ENCODE measurements around the gene MAFF. TPM values are rescaled to one million over a fixed set of nuclear protein-coding genes. Genes with fewer than 3 reads are reported as not detected.
"Not testable (repeated sequence)": the region's sequence is repeated elsewhere in the genome, so short reads cannot be mapped to it uniquely, and the experiment has no call there.

MAFF gene
- total and polyA plus RNA-seq, 8 donors = 7.0 to 17.1 (median 10.3) TPM

DNA sequence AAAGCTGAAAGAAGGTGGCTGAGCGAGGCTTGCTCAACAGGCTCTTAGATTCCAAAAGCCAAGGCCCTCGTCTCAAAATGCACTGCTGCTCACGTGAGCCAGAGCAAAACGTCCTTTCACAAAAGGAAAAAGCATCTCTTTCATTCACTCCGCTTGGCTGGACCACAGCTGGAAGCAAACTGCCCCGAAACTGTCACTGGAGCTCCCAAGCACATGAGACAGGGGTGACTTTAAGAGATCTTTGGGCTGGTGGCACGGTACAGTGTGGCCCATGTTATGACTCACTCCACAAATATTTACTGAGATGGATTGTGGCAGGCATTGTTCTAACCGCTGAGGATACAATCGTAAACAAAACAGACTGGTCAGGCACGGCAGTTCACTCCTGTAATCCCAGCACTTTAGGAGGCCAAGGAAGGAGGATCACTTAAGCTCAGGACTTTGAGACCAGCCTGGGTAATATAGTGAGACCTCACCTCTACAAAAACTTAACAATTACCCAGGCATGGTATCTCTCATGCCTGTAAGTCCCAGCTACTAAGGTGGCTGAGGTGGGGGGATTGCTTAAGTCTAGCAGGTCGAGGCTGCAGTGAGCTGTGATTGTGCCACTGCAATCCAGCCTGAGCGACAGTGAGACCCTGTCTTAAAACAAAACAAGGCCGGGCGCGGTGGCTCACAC, 23.7 kb upstream of the MAFF start:
- Histone ChIP-seq H3K27ac (peak overlapping the region; percentile 63 to 70), H3K4me1 (peaks cover 27 to 66% of the 10 kb centered on the region in 2 donors), H3K4me3 (no peak overlapping the region), H3K27me3 (no peaks in the 10 kb centered on the region), H3K9me3 (no peaks in the 10 kb centered on the region), H3K36me3 (no peaks in the 10 kb centered on the region)
- intact Hi-C loops (cut with DNase I) = no loop called here
- DNase-seq (peak in 1 of 4 donors; percentile 65), ATAC-seq (peak; percentile 11)
- no peak for TF ChIP-seq CTCF (IDR thresholded peaks at IDR 0.05)

DNA sequence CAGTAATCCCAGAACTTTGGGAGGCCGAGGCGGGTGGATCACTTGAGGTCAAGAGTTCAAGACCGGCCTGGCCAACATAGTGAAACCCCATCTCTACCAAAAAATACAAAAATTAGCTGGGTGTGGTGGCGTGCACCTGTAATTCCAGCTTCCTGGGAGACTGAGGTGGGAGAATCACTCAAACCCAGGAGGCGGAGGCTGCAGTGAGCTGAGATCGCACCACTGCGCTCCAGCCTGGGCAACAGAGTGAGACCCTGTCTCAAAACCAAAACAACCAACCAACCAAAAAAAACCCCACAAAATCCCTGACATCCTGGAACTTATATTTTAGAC, 23.2 kb upstream of the MAFF start:
- intact Hi-C loops (cut with DNase I); H3K27me3 ChIP-seq; H3K36me3 ChIP-seq; DNase-seq; ATAC-seq; H3K9me3 ChIP-seq; H3K4me3 ChIP-seq: not testable (repeated sequence)
- peak overlapping the region; percentile 63 to 70 for H3K27ac ChIP-seq
- H3K4me1 ChIP-seq = peaks cover 27 to 61% of the 10 kb centered on the region in 2 donors

DNA sequence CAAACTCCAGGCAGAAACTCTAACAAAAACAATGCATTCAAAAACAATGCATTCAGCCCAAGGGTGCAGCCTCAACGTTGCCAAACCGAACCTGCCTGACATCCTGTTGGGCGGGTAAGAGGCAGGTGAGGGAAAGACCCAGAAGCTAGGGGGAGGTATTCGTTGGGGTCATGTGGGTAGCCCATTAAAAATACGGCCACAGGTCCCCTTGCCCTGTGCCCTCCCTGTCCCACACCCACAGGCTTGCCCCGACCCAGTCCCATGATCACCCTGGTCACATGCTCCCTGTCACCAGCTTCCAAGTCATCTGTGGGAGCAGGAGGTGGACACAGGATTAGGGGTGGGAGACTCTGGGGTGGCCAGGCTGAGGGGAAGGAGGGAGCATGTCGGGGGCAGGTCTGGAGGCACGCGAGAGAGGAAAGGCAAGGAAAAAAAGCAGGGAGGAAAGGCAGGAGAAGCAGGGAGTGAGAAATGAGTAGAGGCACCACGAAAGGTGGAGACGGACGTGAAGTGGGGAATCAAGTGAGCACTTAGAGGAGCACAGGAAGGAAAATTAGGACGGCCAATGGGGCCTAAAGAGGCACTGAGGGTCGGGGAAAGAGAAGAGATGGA, 20.8 kb upstream of the MAFF start:
- intact Hi-C loops (cut with DNase I) = no loop called here
- Histone ChIP-seq H3K27me3 (no peaks in the 10 kb centered on the region), H3K27ac (peak overlapping the region; percentile 86 to 90), H3K9me3 (no peaks in the 10 kb centered on the region), H3K36me3 (no peaks in the 10 kb centered on the region), H3K4me3 (peak overlapping the region; percentile 56 to 62), H3K4me1 (peaks cover 25 to 52% of the 10 kb centered on the region in 2 donors)
- no peak for TF ChIP-seq CTCF (IDR thresholded peaks at IDR 0.05)
- ATAC-seq (peak; percentile 58), DNase-seq (peak in 2 of 4 donors; percentile 83 to 86)

DNA sequence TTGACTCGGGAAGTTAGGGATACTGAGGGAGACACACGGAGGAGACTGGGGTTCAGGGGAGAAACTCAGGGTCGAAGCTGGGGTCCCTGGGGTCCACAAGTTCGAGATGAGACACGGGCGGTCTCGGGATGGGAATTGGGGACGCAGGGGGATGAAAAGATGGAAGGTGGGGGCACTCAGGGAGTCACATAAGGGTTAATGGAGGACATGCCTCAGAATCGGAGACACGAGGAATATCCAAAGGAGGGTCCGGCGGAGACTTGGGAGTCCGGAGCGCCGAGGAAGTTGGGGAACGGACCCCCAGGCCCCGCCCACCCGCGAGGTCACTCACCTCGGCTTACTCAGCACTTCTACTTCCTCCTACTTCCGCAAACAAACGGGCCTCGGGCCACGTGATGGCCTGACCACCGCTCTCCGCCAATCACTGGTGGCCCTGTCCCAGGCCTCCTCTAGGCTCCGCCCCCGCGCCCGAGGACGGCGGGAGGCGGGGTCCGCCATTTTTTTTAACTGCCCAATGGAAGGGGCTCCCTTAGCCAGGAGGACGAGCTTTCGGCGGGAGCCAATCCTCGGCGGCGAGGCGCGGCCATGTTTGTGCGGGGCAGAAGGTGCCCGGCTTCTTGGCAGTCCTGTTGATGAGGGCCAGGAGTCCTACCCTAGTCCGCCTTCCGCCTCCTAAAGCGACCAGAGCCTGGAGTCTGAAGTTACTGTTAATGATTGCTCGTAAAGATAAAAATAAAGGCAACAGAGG, 20.2 kb upstream of the MAFF start, which contains the start of gene PLA2G6:
Gene PLA2G6, minus strand, starts transcription at position 378 of the 748 bp plus-strand sequence. CDS start 12,404 bp downstream, outside the sequence.
- intact Hi-C loops (cut with DNase I) = no loop called here
- H3K27me3 ChIP-seq = no peaks in the 10 kb centered on the region
- H3K27ac ChIP-seq = peak within 1 kb of the TSS; percentile 86 to 90
- peaks cover 22 to 45% of the 10 kb centered on the region in 2 donors for H3K4me1 ChIP-seq
- ATAC-seq (peak; percentile 93), DNase-seq (peak; percentile 97 to 100 (median 99))
- H3K36me3 ChIP-seq = no peaks in the 10 kb centered on the region
- no peaks in the 10 kb centered on the region for H3K9me3 ChIP-seq
- TF ChIP-seq CTCF (IDR thresholded peaks at IDR 0.05) = no peak
- peak within 1 kb of the TSS; percentile 56 to 62 for H3K4me3 ChIP-seq

- no peaks in the 10 kb centered on the region for H3K9me3 ChIP-seq
- H3K4me1 ChIP-seq = peaks cover 12 to 35% of the 10 kb centered on the region in 2 donors
- ATAC-seq (no peak), DNase-seq (no peak)
- H3K27me3 ChIP-seq = no peaks in the 10 kb centered on the region
- H3K36me3 ChIP-seq = no peaks in the 10 kb centered on the region
- no peak for TF ChIP-seq CTCF (IDR thresholded peaks at IDR 0.05)
- H3K4me3 ChIP-seq = no peak overlapping the region
- intact Hi-C loops (cut with DNase I) = no loop called here
- H3K27ac ChIP-seq = no peak overlapping the region
Measured at GRCh38 chr22:38184788-38185187, 17.0 kb upstream of the MAFF start.

Data from left lung (tissue), 10 donors.